Measurements from ENCODE around the gene DCAF17. TPM values are rescaled to one million over a fixed set of nuclear protein-coding genes. Genes with fewer than 3 reads are reported as not detected.

Gene DCAF17
- total and polyA plus RNA-seq, 9 donors, result 10.5 to 20.0 (median 13.2) TPM

- no peak overlapping the region for H3K4me3 ChIP-seq (ENCODE audit: low read length)
- peaks cover 28% of the 10 kb centered on the region for H3K36me3 ChIP-seq (ENCODE audit: control insufficient read depth, insufficient read depth, low read length)
- WGBS (ENCODE audit: insufficient coverage), result 90% methylated on average over 2 of the region's 2 CpGs
- H3K27ac ChIP-seq (ENCODE audit: low read length), result no peak overlapping the region
- DNase-seq, result no peak
- no peaks in the 10 kb centered on the region for H3K27me3 ChIP-seq (ENCODE audit: control insufficient read depth, insufficient read depth, low read length)
- no peaks in the 10 kb centered on the region for H3K4me1 ChIP-seq (ENCODE audit: control insufficient read depth, insufficient read depth, low read length)
- no peaks in the 10 kb centered on the region for H3K9me3 ChIP-seq (replicated peaks; ENCODE audit: control insufficient read depth, low read depth, low read length)
Measured at GRCh38 chr2:171447675-171448074, 13.6 kb downstream of the DCAF17 start.

- Histone ChIP-seq H3K4me3 (ENCODE audit: low read length) (no peak overlapping the region), H3K4me1 (ENCODE audit: control insufficient read depth, insufficient read depth, low read length) (no peaks in the 10 kb centered on the region), H3K9me3 (replicated peaks; ENCODE audit: control insufficient read depth, low read depth, low read length) (no peaks in the 10 kb centered on the region), H3K27me3 (ENCODE audit: control insufficient read depth, insufficient read depth, low read length) (no peaks in the 10 kb centered on the region), H3K36me3 (ENCODE audit: control insufficient read depth, insufficient read depth, low read length) (peaks cover 27% of the 10 kb centered on the region), H3K27ac (ENCODE audit: low read length) (no peak overlapping the region)
- DNase-seq, result no peak
Measured at GRCh38 chr2:171451074-171451473, 17.0 kb downstream of the DCAF17 start.

- Histone ChIP-seq H3K36me3 (ENCODE audit: control insufficient read depth, insufficient read depth, low read length) (peaks cover 22% of the 10 kb centered on the region), H3K27ac (ENCODE audit: low read length) (no peak overlapping the region), H3K4me3 (ENCODE audit: low read length) (no peak overlapping the region), H3K4me1 (ENCODE audit: control insufficient read depth, insufficient read depth, low read length) (no peaks in the 10 kb centered on the region), H3K9me3 (replicated peaks; ENCODE audit: control insufficient read depth, low read depth, low read length) (no peaks in the 10 kb centered on the region), H3K27me3 (ENCODE audit: control insufficient read depth, insufficient read depth, low read length) (no peaks in the 10 kb centered on the region)
- no peak for DNase-seq
- no CpG with 5 or more reads among the region's 4 CpGs for WGBS (ENCODE audit: insufficient coverage)
Measured at GRCh38 chr2:171452773-171453172, 18.7 kb downstream of the DCAF17 start.

GRCh38 chr2:171459498-171459897, 25.5 kb downstream of the DCAF17 start:
- no peaks in the 10 kb centered on the region for H3K9me3 ChIP-seq (replicated peaks; ENCODE audit: control insufficient read depth, low read depth, low read length)
- H3K27ac ChIP-seq (ENCODE audit: low read length), result no peak overlapping the region
- H3K4me3 ChIP-seq (ENCODE audit: low read length), result no peak overlapping the region
- peaks cover 10% of the 10 kb centered on the region for H3K36me3 ChIP-seq (ENCODE audit: control insufficient read depth, insufficient read depth, low read length)
- no peak for DNase-seq
- no peaks in the 10 kb centered on the region for H3K27me3 ChIP-seq (ENCODE audit: control insufficient read depth, insufficient read depth, low read length)
- no peaks in the 10 kb centered on the region for H3K4me1 ChIP-seq (ENCODE audit: control insufficient read depth, insufficient read depth, low read length)

GRCh38 chr2:171460537-171460936, 26.5 kb downstream of the DCAF17 start:
- WGBS (ENCODE audit: insufficient coverage), result no CpG with 5 or more reads among the region's 1 CpG
- DNase-seq, result no peak
- H3K27ac ChIP-seq (ENCODE audit: low read length), result no peak overlapping the region
- H3K9me3 ChIP-seq (replicated peaks; ENCODE audit: control insufficient read depth, low read depth, low read length), result no peaks in the 10 kb centered on the region
- no peaks in the 10 kb centered on the region for H3K4me1 ChIP-seq (ENCODE audit: control insufficient read depth, insufficient read depth, low read length)
- H3K27me3 ChIP-seq (ENCODE audit: control insufficient read depth, insufficient read depth, low read length), result no peaks in the 10 kb centered on the region
- no peak overlapping the region for H3K4me3 ChIP-seq (ENCODE audit: low read length)
- peaks cover 5% of the 10 kb centered on the region for H3K36me3 ChIP-seq (ENCODE audit: control insufficient read depth, insufficient read depth, low read length)

- Histone ChIP-seq H3K27me3 (ENCODE audit: control insufficient read depth, insufficient read depth, low read length) (no peaks in the 10 kb centered on the region), H3K4me3 (ENCODE audit: low read length) (no peak overlapping the region), H3K27ac (ENCODE audit: low read length) (no peak overlapping the region), H3K9me3 (replicated peaks; ENCODE audit: control insufficient read depth, low read depth, low read length) (no peaks in the 10 kb centered on the region), H3K36me3 (ENCODE audit: control insufficient read depth, insufficient read depth, low read length) (peaks cover 21% of the 10 kb centered on the region), H3K4me1 (ENCODE audit: control insufficient read depth, insufficient read depth, low read length) (no peaks in the 10 kb centered on the region)
- no peak for DNase-seq
- no CpG with 5 or more reads among the region's 4 CpGs for WGBS (ENCODE audit: insufficient coverage)
Measured at GRCh38 chr2:171469176-171469575, 35.1 kb downstream of the DCAF17 start.

- Histone ChIP-seq H3K4me3 (ENCODE audit: low read length) (no peak overlapping the region), H3K27ac (ENCODE audit: low read length) (no peak overlapping the region), H3K4me1 (ENCODE audit: control insufficient read depth, insufficient read depth, low read length) (no peaks in the 10 kb centered on the region), H3K27me3 (ENCODE audit: control insufficient read depth, insufficient read depth, low read length) (no peaks in the 10 kb centered on the region), H3K36me3 (ENCODE audit: control insufficient read depth, insufficient read depth, low read length) (peaks cover 24% of the 10 kb centered on the region), H3K9me3 (replicated peaks; ENCODE audit: control insufficient read depth, low read depth, low read length) (no peaks in the 10 kb centered on the region)
- DNase-seq, result no peak
- WGBS (ENCODE audit: insufficient coverage), result 80% methylated on average over 2 of the region's 5 CpGs
Measured at GRCh38 chr2:171470129-171470528, 36.1 kb downstream of the DCAF17 start.

GRCh38 chr2:171475979-171476378, 42.0 kb downstream of the DCAF17 start:
- Histone ChIP-seq H3K27ac (ENCODE audit: low read length) (no peak overlapping the region), H3K27me3 (ENCODE audit: control insufficient read depth, insufficient read depth, low read length) (no peaks in the 10 kb centered on the region), H3K36me3 (ENCODE audit: control insufficient read depth, insufficient read depth, low read length) (peaks cover 10% of the 10 kb centered on the region), H3K9me3 (replicated peaks; ENCODE audit: control insufficient read depth, low read depth, low read length) (no peaks in the 10 kb centered on the region), H3K4me3 (ENCODE audit: low read length) (no peak overlapping the region), H3K4me1 (ENCODE audit: control insufficient read depth, insufficient read depth, low read length) (no peaks in the 10 kb centered on the region)
- DNase-seq, result no peak
- WGBS (ENCODE audit: insufficient coverage), result no CpG with 5 or more reads among the region's 1 CpG

GRCh38 chr2:171478345-171478744, 44.3 kb downstream of the DCAF17 start:
- no CpG with 5 or more reads among the region's 1 CpG for WGBS (ENCODE audit: insufficient coverage)
- Histone ChIP-seq H3K27me3 (ENCODE audit: control insufficient read depth, insufficient read depth, low read length) (no peaks in the 10 kb centered on the region), H3K9me3 (replicated peaks; ENCODE audit: control insufficient read depth, low read depth, low read length) (no peaks in the 10 kb centered on the region), H3K27ac (ENCODE audit: low read length) (no peak overlapping the region), H3K4me3 (ENCODE audit: low read length) (no peak overlapping the region), H3K36me3 (ENCODE audit: control insufficient read depth, insufficient read depth, low read length) (peaks cover 10% of the 10 kb centered on the region), H3K4me1 (ENCODE audit: control insufficient read depth, insufficient read depth, low read length) (peaks cover 3% of the 10 kb centered on the region)
- no peak for DNase-seq

GRCh38 chr2:171479154-171479814, 45.3 kb downstream of the DCAF17 start:
- Histone ChIP-seq H3K9me3 (replicated peaks; ENCODE audit: control insufficient read depth, low read depth, low read length) (no peaks in the 10 kb centered on the region), H3K27me3 (ENCODE audit: control insufficient read depth, insufficient read depth, low read length) (no peaks in the 10 kb centered on the region), H3K27ac (ENCODE audit: low read length) (no peak overlapping the region), H3K36me3 (ENCODE audit: control insufficient read depth, insufficient read depth, low read length) (peaks cover 5% of the 10 kb centered on the region), H3K4me1 (ENCODE audit: control insufficient read depth, insufficient read depth, low read length) (peaks cover 3% of the 10 kb centered on the region), H3K4me3 (ENCODE audit: low read length) (no peak overlapping the region)
- 100% methylated on average over 1 of the region's 3 CpGs for WGBS (ENCODE audit: insufficient coverage)
- DNase-seq, result no peak

- Histone ChIP-seq H3K27ac (ENCODE audit: low read length) (no peak overlapping the region), H3K36me3 (ENCODE audit: control insufficient read depth, insufficient read depth, low read length) (no peaks in the 10 kb centered on the region), H3K9me3 (replicated peaks; ENCODE audit: control insufficient read depth, low read depth, low read length) (no peaks in the 10 kb centered on the region), H3K4me1 (ENCODE audit: control insufficient read depth, insufficient read depth, low read length) (peaks cover 3% of the 10 kb centered on the region), H3K27me3 (ENCODE audit: control insufficient read depth, insufficient read depth, low read length) (no peaks in the 10 kb centered on the region), H3K4me3 (ENCODE audit: low read length) (no peak overlapping the region)
- WGBS (ENCODE audit: insufficient coverage), result no CpG with 5 or more reads among the region's 1 CpG
- peak; percentile 43 for DNase-seq
Measured at GRCh38 chr2:171480908-171481307, 46.9 kb downstream of the DCAF17 start.

All from muscle of leg (tissue), 11 donors.